HG03066 (cell line): ENCODE measurements around the gene PTGES3L.
"Not testable (repeated sequence)": the region's sequence is repeated elsewhere in the genome, so short reads cannot be mapped to it uniquely, and the experiment has no call there.

Experiments used
- ATAC-seq: cut with Tn5 transposase; IDR thresholded peaks from one replicate; pipeline ENCODE4 v1.9.1; 2021; ENCODE audit warnings: low read depth; ENCODE audit not compliant: unreplicated experiment

The PTGES3L gene

GRCh38 chr17:42923472-42923871 is 56.4 kb downstream of the PTGES3L start:
- ATAC-seq = not testable (repeated sequence)

- no peak for ATAC-seq
Observed at GRCh38 chr17:42922294-42922693, 57.6 kb downstream of the PTGES3L start.

- no peak for ATAC-seq
Observed at GRCh38 chr17:42920922-42921321, 59.0 kb downstream of the PTGES3L start.

- no peak for ATAC-seq
Observed at GRCh38 chr17:42920106-42920900, 59.6 kb downstream of the PTGES3L start.

GRCh38 chr17:42919522-42920077 is 60.3 kb downstream of the PTGES3L start:
- ATAC-seq = not testable (repeated sequence)

GRCh38 chr17:42918902-42919521 is 60.9 kb downstream of the PTGES3L start:
- no peak for ATAC-seq
